Stimulated activated CD4-positive, alpha-beta T cell treated with anti-CD3 and anti-CD28 coated beads, Interleukin-2, amount 100 ng/mL, for 24 hours (primary cell): ENCODE results near the gene KIF4B.
A peak's percentile ranks its signal among the peaks of the same experiment; 100 is the strongest.
"Not testable (repeated sequence)": the region's sequence is repeated elsewhere in the genome, so short reads cannot be mapped to it uniquely, and the experiment has no call there.

ENCODE experiments used
- DNase-seq, 2 donors: peaks; one replicate each; pipeline ENCODE4 v3.0.0-alpha.2; 2020

Gene KIF4B

GRCh38 chr5:155013526-155013925 is at the start of gene KIF4B:
TSS of gene KIF4B (plus strand) at chr5:155013755. CDS start at chr5:155013860, 105 bp downstream.
- DNase-seq: no peak

GRCh38 chr5:154966081-154966841 is 47.3 kb upstream of the KIF4B start:
- DNase-seq: no peak

GRCh38 chr5:154966874-154967273 is 46.7 kb upstream of the KIF4B start:
- DNase-seq: no peak

GRCh38 chr5:154967421-154968024 is 46.0 kb upstream of the KIF4B start:
- DNase-seq: no peak

GRCh38 chr5:154968953-154969352 is 44.6 kb upstream of the KIF4B start:
- no peak for DNase-seq

GRCh38 chr5:154970759-154971158 is 42.8 kb upstream of the KIF4B start:
- DNase-seq: no peak

GRCh38 chr5:154971501-154971900 is 42.1 kb upstream of the KIF4B start:
- DNase-seq: no peak

GRCh38 chr5:154972476-154973080 is 41.0 kb upstream of the KIF4B start:
- no peak for DNase-seq

GRCh38 chr5:154976082-154976481 is 37.5 kb upstream of the KIF4B start:
- DNase-seq: not testable (repeated sequence)

- DNase-seq: no peak
Observed at GRCh38 chr5:154977409-154977808, 36.1 kb upstream of the KIF4B start.

GRCh38 chr5:154978294-154978693 is 35.3 kb upstream of the KIF4B start:
- DNase-seq: not testable (repeated sequence)

- no peak for DNase-seq
Observed at GRCh38 chr5:154984946-154985516, 28.5 kb upstream of the KIF4B start.

- no peak for DNase-seq
Observed at GRCh38 chr5:154986151-154986550, 27.4 kb upstream of the KIF4B start.

- no peak for DNase-seq
Observed at GRCh38 chr5:154989626-154990025, 23.9 kb upstream of the KIF4B start.

- DNase-seq: no peak
Observed at GRCh38 chr5:154993461-154993860, 20.1 kb upstream of the KIF4B start.

GRCh38 chr5:154995679-154996078 is 17.9 kb upstream of the KIF4B start:
- DNase-seq: no peak

GRCh38 chr5:154997746-154998145 is 15.8 kb upstream of the KIF4B start:
- DNase-seq: no peak

- no peak for DNase-seq
Observed at GRCh38 chr5:154999865-155000264, 13.7 kb upstream of the KIF4B start.

GRCh38 chr5:155001523-155001922 is 12.0 kb upstream of the KIF4B start:
- no peak for DNase-seq

GRCh38 chr5:155002722-155003121 is 10.8 kb upstream of the KIF4B start:
- DNase-seq: not testable (repeated sequence)

- DNase-seq: peak; percentile 18 to 43
Observed at GRCh38 chr5:155004138-155004744, 9.3 kb upstream of the KIF4B start.

- DNase-seq: not testable (repeated sequence)
Observed at GRCh38 chr5:155006265-155006664, 7.3 kb upstream of the KIF4B start.

GRCh38 chr5:155008669-155009068 is 4.9 kb upstream of the KIF4B start:
- DNase-seq: no peak
